Endothelial cell of umbilical vein (primary cell): ENCODE measurements around the gene OSBPL1A.

Experiments used
- EZH2 ChIP-seq: IDR thresholded peaks from 2 replicates; pipeline ENCODE4 v1.6.1; 2012; ENCODE audit warnings: borderline replicate concordance, low read depth, mild to moderate bottlenecking, moderate library complexity, low read length, inconsistent platforms; ENCODE audit not compliant: severe bottlenecking
- POLR2A ChIP-seq: IDR thresholded peaks from 2 replicates; pipeline ENCODE4 v1.6.1; 2012; ENCODE audit warnings: low read depth, mild to moderate bottlenecking, control low read depth, low read length

- no peak for TF ChIP-seq EZH2
- TF ChIP-seq POLR2A, result no peak
Observed at GRCh38 chr18:24265502-24266064, 132.0 kb downstream of the OSBPL1A start.
